Ectodermal cell (in vitro differentiated cells): ENCODE measurements around the gene P2RY6.

ENCODE experiments used
- H3K27ac ChIP-seq: 2 replicates; pipeline ENCODE4 v1.7.0; 2013; ENCODE audit warnings: mild to moderate bottlenecking, low read depth, low read length; ENCODE audit not compliant: insufficient read depth, poor library complexity, severe bottlenecking
- H3K27me3 ChIP-seq: 2 replicates; pipeline ENCODE4 v1.7.0; 2013; ENCODE audit warnings: mild to moderate bottlenecking, low read length; ENCODE audit not compliant: insufficient read depth, control insufficient read depth, poor library complexity, severe bottlenecking
- H3K36me3 ChIP-seq: one replicate; pipeline ENCODE4 v1.7.0; 2013; ENCODE audit warnings: low read length; ENCODE audit not compliant: control insufficient read depth, insufficient read depth
- H3K4me1 ChIP-seq: one replicate; pipeline ENCODE4 v1.7.0; 2013; ENCODE audit warnings: low read length; ENCODE audit not compliant: control insufficient read depth, insufficient read depth
- H3K4me3 ChIP-seq: 2 replicates; pipeline ENCODE4 v1.7.0; 2013; ENCODE audit warnings: low read depth, low read length, control low read depth; ENCODE audit not compliant: insufficient read depth
- H3K9me3 ChIP-seq: 2 replicates; pipeline ENCODE4 v1.7.0; 2013; ENCODE audit warnings: mild to moderate bottlenecking, low read length, moderate library complexity; ENCODE audit not compliant: control insufficient read depth
- WGBS, 2 experiments: methylation state at CpG; one replicate each; pipeline ENCODE4 v1.1.7; 2013; ENCODE audit warnings: missing lambda C conversion rate in 2 of 2; 5-methylcytosine and 5-hydroxymethylcytosine counted together

The P2RY6 gene

DNA sequence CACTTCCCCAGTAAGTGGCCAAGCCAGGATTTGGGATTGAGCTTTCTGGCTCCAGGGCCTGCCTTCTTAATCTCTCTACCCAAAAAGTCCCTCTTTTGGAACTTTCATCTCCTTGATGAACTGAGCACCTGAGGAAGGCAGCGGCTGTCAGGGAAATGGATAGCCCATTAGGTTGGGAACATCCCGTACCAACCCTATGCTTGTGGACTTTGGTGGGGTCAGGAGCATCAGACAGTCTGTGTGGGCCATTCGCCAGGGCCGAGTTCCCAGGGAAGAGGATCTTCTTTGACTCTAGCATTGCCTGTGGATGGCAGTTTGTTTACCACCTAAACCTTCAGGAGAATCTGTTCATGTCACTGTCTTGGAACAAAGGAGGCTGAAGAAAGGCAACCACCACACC is 66.1 kb downstream of the P2RY6 start:
- WGBS, 2 experiments = 91 to 92% methylated on average over 4 of the region's 4 CpGs
- Histone ChIP-seq H3K9me3 (no peaks in the 10 kb centered on the region), H3K4me3 (no peak overlapping the region), H3K36me3 (no peaks in the 10 kb centered on the region), H3K27me3 (peaks cover 24% of the 10 kb centered on the region), H3K27ac (no peak overlapping the region), H3K4me1 (peaks cover 36% of the 10 kb centered on the region)

DNA sequence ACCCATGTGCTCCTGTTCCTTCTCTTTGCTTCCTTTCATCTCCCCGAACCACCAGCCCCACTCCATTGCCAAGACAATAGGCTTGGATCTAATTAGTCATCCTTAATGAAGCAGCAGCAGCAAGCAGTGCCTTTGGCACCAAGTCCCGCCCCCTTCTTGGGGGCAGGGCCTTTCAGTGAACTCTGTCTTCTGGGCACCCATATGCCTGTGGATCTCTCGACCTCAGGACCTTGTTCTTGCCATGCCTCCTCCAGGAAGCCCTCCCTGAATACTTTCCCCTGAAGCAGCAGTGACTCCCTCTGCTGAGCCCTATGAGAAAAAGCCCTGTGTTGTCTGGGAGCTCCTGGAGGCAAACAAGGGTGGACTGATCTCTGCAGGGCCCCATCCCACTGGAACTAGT is 68.0 kb downstream of the P2RY6 start:
- 46 to 47% methylated on average over 3 of the region's 3 CpGs for WGBS, 2 experiments
- peaks cover 27% of the 10 kb centered on the region for H3K27me3 ChIP-seq
- no peak overlapping the region for H3K27ac ChIP-seq
- H3K4me1 ChIP-seq = peaks cover 24% of the 10 kb centered on the region
- no peaks in the 10 kb centered on the region for H3K36me3 ChIP-seq
- no peaks in the 10 kb centered on the region for H3K9me3 ChIP-seq
- H3K4me3 ChIP-seq = no peak overlapping the region

DNA sequence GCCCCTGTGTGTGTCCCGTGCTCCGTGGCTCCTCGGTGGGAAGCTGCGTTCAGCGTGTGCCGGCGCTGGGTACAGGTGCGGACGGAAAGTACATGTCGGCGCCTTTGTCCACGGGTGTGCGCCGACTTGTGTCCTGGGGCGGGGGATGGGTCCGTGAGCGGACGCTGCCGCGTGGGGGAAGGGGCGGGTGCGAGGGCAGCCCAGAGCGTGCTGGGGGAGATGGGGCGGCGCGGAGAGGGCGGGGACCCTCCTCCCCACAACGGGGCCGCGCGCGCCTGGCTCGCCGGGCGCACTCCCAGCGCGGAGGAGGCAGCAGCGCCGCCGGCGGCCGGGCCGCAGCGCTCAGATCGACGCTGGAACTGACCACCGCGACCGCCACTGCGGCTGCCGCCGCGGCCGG is 70.5 kb downstream of the P2RY6 start:
- Histone ChIP-seq H3K4me3 (peak overlapping the region; percentile 35), H3K27ac (no peak overlapping the region), H3K36me3 (no peaks in the 10 kb centered on the region), H3K4me1 (peaks cover 21% of the 10 kb centered on the region), H3K27me3 (peaks cover 27% of the 10 kb centered on the region), H3K9me3 (no peaks in the 10 kb centered on the region)
- WGBS, 2 experiments = 5 to 7% methylated on average over 54 of the region's 54 CpGs

DNA sequence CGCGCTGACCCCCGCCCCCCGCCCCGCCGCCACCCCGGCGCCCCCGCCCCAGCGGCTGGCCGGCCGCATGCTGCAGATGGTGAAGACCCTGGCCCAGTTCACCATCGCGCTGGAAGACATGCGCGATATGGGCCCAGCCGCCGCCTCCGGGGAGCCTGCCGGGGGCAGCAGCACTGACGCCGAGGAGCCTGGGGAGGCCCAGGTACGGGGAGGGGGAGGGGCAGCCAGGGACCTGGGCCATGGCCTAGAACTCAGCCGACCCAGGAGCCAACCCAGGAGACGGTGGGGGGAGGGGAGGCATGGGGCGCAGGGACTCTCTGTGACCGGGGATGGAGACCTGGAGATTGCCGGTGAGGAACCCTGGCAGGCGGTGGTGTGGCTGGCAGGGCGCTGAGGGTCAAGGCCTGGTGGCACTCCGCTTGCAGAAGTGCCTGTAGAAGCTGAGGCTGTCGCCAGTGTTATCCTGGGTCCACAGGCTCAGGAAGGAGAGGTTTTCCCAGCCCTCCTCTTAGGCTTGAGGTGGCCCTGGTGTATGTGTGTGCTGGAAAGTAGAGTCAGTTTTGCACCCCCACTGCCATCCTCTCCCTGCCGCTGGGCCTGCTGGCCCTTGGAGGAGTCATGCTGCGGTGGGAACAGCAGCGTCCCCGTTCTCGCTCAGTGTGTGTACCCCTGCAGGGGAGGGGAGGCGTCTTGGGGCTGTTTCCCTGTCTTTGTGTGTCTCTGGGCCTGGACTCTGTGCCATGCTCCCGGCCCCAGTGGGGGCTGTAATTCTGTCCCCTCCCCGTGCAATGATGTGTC is 71.1 kb downstream of the P2RY6 start:
- no peak overlapping the region for H3K4me3 ChIP-seq
- peaks cover 27% of the 10 kb centered on the region for H3K27me3 ChIP-seq
- no peaks in the 10 kb centered on the region for H3K36me3 ChIP-seq
- no peaks in the 10 kb centered on the region for H3K9me3 ChIP-seq
- H3K4me1 ChIP-seq = peaks cover 15% of the 10 kb centered on the region
- H3K27ac ChIP-seq = no peak overlapping the region
- WGBS, 2 experiments = 26% methylated on average over 40 of the region's 40 CpGs

DNA sequence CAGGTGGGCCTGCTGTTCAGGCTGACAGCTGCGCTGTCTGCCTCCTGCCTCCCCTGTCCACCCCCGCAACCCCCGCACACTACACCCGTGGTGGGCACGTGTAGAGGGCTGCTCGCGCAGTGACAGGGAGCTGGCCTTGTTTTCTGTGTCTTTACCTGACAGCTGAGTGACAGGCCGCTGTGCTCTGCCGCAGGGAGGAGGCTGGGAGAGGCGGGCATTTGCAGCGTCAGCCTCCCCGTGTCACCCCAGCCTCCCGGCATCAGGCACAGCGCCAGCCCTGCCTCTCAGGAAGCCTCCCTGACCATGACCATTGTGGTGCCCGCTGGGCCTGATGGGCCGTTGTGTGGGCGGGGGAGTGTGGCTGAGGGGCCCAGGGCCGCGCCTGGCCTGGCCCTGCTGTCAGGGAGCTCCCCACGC is 72.1 kb downstream of the P2RY6 start:
- Histone ChIP-seq H3K36me3 (no peaks in the 10 kb centered on the region), H3K4me1 (peaks cover 13% of the 10 kb centered on the region), H3K27ac (no peak overlapping the region), H3K27me3 (peaks cover 27% of the 10 kb centered on the region), H3K4me3 (no peak overlapping the region), H3K9me3 (no peaks in the 10 kb centered on the region)
- WGBS, 2 experiments = 86 to 90% methylated on average over 20 of the region's 20 CpGs

DNA sequence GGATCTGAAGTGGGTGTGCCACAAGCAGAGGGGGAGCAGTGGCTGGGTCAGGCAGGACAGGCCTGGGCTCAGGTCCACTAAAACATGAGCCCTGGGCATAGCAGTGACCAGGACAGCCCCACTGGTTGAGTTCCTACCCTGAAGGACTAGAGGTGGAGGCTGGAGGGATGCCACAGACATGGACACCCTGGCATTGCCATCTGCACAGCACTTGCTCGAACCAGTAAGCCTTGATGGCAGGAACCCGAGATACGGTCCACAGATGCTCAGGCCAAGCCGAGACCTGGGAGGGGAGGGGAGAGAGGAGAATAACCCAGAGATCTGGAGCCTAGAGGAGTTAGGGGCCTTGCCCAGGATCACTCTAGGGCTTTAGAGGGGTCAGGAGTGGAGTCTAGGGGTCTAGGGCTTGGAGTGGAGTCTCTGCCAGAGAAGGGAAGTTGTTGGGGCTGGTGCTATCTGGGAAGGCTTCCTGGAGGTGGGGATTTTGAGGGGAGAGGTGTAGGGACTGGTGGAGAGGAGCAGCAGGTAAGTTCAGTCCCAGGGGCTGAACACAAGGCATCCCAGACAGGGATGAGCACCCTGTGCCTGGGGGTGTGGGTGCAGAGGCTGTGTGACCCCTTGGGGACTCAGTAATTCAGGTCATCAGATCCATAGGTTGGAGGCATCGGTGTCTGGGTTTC is 73.5 kb downstream of the P2RY6 start:
- WGBS, 2 experiments = 90 to 97% methylated on average over 5 of the region's 5 CpGs
- H3K4me1 ChIP-seq = peaks cover 10% of the 10 kb centered on the region
- no peak overlapping the region for H3K4me3 ChIP-seq
- peaks cover 27% of the 10 kb centered on the region for H3K27me3 ChIP-seq
- no peak overlapping the region for H3K27ac ChIP-seq
- no peaks in the 10 kb centered on the region for H3K9me3 ChIP-seq
- no peaks in the 10 kb centered on the region for H3K36me3 ChIP-seq

DNA sequence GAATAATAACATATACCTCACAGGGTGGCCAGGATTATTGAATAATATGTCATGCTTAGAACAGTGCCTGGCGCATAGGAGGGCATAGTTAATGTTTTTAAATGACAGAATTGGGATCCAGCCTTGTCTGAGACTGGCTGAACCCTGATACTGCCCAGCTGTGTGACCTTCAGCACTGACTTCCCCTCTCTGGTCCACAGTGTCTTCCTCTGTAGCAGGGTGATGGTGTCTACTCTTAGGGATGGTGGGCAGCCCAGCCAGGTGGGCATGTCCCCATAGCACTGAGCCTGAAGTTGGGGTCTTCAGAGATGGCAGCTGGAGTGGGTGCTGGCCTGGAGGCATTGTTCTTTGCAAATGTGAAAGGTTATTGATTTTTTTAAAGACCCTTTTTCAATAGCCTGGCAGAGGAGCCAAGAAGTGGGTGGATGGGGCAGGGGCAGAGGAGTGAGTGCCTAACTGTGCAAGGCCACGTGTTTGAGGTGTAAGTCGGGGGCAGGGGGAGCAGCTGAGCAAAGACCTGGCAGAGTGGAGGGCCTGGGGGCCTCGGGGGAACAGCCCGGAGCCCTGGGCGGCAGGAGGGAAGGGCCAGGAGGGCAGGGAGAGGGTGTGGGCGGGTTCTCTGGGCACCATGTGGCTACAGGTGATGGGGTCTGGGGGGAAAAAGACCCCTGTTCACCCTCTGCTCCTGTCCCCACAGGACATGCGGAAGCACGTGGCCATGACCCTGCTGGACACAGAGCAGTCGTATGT is 74.2 kb downstream of the P2RY6 start:
- no peak overlapping the region for H3K27ac ChIP-seq
- H3K4me1 ChIP-seq = peaks cover 10% of the 10 kb centered on the region
- H3K27me3 ChIP-seq = peaks cover 22% of the 10 kb centered on the region
- 80 to 82% methylated on average over 10 of the region's 10 CpGs for WGBS, 2 experiments
- H3K9me3 ChIP-seq = no peaks in the 10 kb centered on the region
- H3K36me3 ChIP-seq = no peaks in the 10 kb centered on the region
- H3K4me3 ChIP-seq = no peak overlapping the region

DNA sequence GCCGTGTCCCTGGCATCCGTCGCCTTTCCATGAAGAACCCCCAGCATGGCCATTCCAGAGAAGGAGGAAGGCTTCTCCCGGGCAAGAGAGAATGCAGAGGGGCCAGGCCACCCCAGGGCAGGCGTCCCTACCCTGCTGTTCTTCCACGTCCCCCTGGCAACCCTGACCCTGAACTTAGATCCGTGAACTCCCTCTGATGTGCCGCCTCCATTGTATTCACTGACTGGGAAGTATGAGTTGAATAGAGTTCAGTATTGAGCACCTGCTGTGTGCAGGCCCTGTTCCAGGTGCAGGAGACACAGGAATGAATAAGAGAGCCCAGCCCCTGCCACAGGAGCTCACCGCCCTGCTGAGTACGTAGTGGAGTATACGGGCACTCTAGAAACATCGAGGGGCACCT is 74.9 kb downstream of the P2RY6 start:
- Histone ChIP-seq H3K27ac (no peak overlapping the region), H3K9me3 (no peaks in the 10 kb centered on the region), H3K4me3 (no peak overlapping the region), H3K27me3 (peaks cover 15% of the 10 kb centered on the region), H3K4me1 (peaks cover 10% of the 10 kb centered on the region), H3K36me3 (no peaks in the 10 kb centered on the region)
- 83 to 86% methylated on average over 12 of the region's 12 CpGs for WGBS, 2 experiments
